Gastroesophageal sphincter (tissue), 4 donors: ENCODE results near the gene CCN5. TPM values are rescaled to one million over a fixed set of nuclear protein-coding genes. Genes with fewer than 3 reads are reported as not detected.

Experiments
- ATAC-seq: fragments of 150-250 bp; one replicate; pipeline ENCODE4 v1.9.1; 2016; ENCODE audit warnings: mild to moderate bottlenecking, moderate library complexity
- H3K27ac ChIP-seq, 4 donors: fragments of 200-600 bp; sonication (generic) in 3 of 4; 1 replicate in 3 of 4; 2 replicates in 1 of 4; pipeline ENCODE4 v1.5.1; 2016 to 2019
- H3K27me3 ChIP-seq: fragments of 200-600 bp; sonication (generic); one replicate; pipeline ENCODE4 v1.5.1; 2019
- H3K36me3 ChIP-seq, 2 donors: fragments of 200-600 bp; sonication (generic); one replicate each; pipeline ENCODE4 v1.5.1; 2019; ENCODE audit warnings: control low read depth in 1 of 2
- H3K4me1 ChIP-seq, 3 donors: fragments of 200-600 bp; sonication (generic); 1 replicate in 2 of 3; 2 replicates in 1 of 3; pipeline ENCODE4 v1.5.1; 2016 to 2019; ENCODE audit warnings: control low read depth in 2 of 3
- H3K4me3 ChIP-seq, 2 donors: fragments of 200-600 bp; sonication (generic); one replicate each; pipeline ENCODE4 v1.5.1; 2019; ENCODE audit warnings: mild to moderate bottlenecking in 1 of 2, moderate library complexity in 1 of 2
- H3K9me3 ChIP-seq, 3 donors: fragments of 200-600 bp; sonication (generic); one replicate each; pipeline ENCODE4 v1.5.1; 2017 to 2019; ENCODE audit warnings: control low read depth in 2 of 3
- EP300 ChIP-seq: sonication (generic); formaldehyde crosslinking; IDR thresholded peaks from one replicate; pipeline ENCODE4 v1.6.1; 2017; ENCODE audit warnings: antibody characterized with exemption, mild to moderate bottlenecking
- POLR2A ChIP-seq, 2 donors: fragments of 450-650 bp; IDR thresholded peaks; one replicate each; pipeline ENCODE4 v1.6.1; 2017; ENCODE audit warnings: antibody characterized with exemption in 2 of 2, mild to moderate bottlenecking in 2 of 2, moderate library complexity in 1 of 2
- POLR2AphosphoS5 ChIP-seq: sonication (generic); formaldehyde crosslinking; IDR thresholded peaks from one replicate; pipeline ENCODE4 v1.6.1; 2017; ENCODE audit warnings: antibody characterized with exemption
- WGBS, 2 donors: methylation state at CpG; one replicate each; pipeline ENCODE4 v1.1.5; 2018; ENCODE audit warnings: low coverage in 1 of 2; 5-methylcytosine and 5-hydroxymethylcytosine counted together
- total RNA-seq, 4 donors: library from RNA; depleted of rRNA; stranded (reverse); fragments of >200 nt; gene quantifications; one replicate each; pipeline ENCODE4 v1.1.0, GENCODE V29; 2016
- TF ChIP-seq, protein P1 (sequence below), 4 experiments: fragments of 200-600 bp in 2 of 4; fragments of 450-650 bp in 2 of 4; sonication (generic) in 1 of 4; IDR thresholded peaks; one replicate each; pipeline ENCODE4 v1.5.1; 2017 to 2019; ENCODE audit warnings: antibody characterized with exemption in 4 of 4, mild to moderate bottlenecking in 2 of 4, moderate library complexity in 2 of 4

The CCN5 gene
- total RNA-seq, 4 donors from 2014 or later, result 52.9 to 359 (median 146) TPM

DNA sequence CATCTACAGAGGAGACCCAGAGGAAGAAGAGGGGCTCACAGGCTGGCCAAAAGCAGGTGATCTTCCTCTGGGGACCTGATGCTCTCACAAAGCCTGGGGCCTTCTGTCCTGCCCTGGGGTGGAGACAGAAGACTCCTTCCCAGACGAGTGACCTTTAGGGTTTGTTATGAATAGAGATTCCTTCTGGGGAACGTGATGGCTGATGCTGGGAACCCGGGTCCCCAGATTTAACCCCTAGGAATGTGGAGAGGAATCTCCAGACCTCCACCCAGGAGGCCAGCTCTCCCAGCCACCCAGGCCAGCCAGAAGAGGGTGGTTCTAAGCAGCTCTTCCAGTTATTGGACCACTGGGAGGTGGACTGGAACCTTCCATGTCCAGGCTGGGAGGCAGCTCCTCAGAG, 16.8 kb upstream of the CCN5 start:
- Histone ChIP-seq H3K36me3 (no peaks in the 10 kb centered on the region), H3K4me1 (peaks cover 18 to 84% (median 44%) of the 10 kb centered on the region in 3 donors), H3K27ac (peak overlapping the region in 3 of 4 donors; percentile 53 to 89 (median 88)), H3K4me3 (no peak overlapping the region), H3K27me3 (no peaks in the 10 kb centered on the region), H3K9me3 (no peaks in the 10 kb centered on the region)
- ATAC-seq, result no peak
- TF ChIP-seq, protein P1, sequence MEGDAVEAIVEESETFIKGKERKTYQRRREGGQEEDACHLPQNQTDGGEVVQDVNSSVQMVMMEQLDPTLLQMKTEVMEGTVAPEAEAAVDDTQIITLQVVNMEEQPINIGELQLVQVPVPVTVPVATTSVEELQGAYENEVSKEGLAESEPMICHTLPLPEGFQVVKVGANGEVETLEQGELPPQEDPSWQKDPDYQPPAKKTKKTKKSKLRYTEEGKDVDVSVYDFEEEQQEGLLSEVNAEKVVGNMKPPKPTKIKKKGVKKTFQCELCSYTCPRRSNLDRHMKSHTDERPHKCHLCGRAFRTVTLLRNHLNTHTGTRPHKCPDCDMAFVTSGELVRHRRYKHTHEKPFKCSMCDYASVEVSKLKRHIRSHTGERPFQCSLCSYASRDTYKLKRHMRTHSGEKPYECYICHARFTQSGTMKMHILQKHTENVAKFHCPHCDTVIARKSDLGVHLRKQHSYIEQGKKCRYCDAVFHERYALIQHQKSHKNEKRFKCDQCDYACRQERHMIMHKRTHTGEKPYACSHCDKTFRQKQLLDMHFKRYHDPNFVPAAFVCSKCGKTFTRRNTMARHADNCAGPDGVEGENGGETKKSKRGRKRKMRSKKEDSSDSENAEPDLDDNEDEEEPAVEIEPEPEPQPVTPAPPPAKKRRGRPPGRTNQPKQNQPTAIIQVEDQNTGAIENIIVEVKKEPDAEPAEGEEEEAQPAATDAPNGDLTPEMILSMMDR (IDR thresholded peaks at IDR 0.05), result no peak
- no peak for TF ChIP-seq EP300
- no CpG with 5 or more reads among the region's 3 CpGs for WGBS, 2 donors

DNA sequence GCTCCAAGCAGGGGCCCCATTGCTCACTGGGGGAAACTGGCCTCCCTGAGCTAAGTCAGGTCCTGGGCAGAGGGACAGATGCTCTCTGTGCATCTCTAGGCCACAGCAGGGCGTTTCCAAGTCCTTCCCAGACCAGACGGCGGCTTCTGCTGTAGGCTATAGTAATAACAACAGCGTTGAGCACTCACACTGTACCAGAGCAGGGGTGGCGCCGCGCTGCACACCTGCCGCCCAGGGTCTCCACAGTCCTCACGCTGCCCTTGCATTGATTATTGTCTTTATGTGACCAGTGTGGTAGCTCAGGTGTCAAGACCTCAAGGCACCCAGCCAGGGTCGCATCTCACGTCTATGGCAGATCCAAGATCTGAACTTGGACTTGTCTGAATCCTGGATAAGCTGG, 14.9 kb upstream of the CCN5 start:
- peak overlapping the region in 3 of 4 donors; percentile 78 to 86 (median 85) for H3K27ac ChIP-seq
- TF ChIP-seq POLR2AphosphoS5 (no peak), EP300 (no peak), POLR2A (IDR thresholded peaks at IDR 0.05) (no peak)
- TF ChIP-seq, protein P1 (IDR thresholded peaks at IDR 0.05), result no peak
- ATAC-seq, result no peak
- no peak overlapping the region for H3K4me3 ChIP-seq
- H3K4me1 ChIP-seq, result peaks cover 5 to 79% (median 35%) of the 10 kb centered on the region in 3 donors
- WGBS, 2 donors, result no CpG with 5 or more reads among the region's 11 CpGs
- H3K27me3 ChIP-seq, result no peaks in the 10 kb centered on the region
- H3K36me3 ChIP-seq, result no peaks in the 10 kb centered on the region
- no peaks in the 10 kb centered on the region for H3K9me3 ChIP-seq

- no peak for ATAC-seq
- WGBS, 2 donors, result 59 to 85% methylated on average over 2 to 3 of the region's 15 CpGs
- Histone ChIP-seq H3K4me3 (no peak overlapping the region), H3K4me1 (peaks cover 5 to 75% (median 31%) of the 10 kb centered on the region in 3 donors), H3K27me3 (no peaks in the 10 kb centered on the region), H3K9me3 (no peaks in the 10 kb centered on the region), H3K27ac (peak overlapping the region; percentile 15 to 86 (median 82)), H3K36me3 (no peaks in the 10 kb centered on the region)
- no peak for TF ChIP-seq POLR2A (IDR thresholded peaks at IDR 0.05)
- TF ChIP-seq, protein P1 (IDR thresholded peaks at IDR 0.05), result no peak
- no peak for TF ChIP-seq POLR2AphosphoS5
- TF ChIP-seq EP300, result no peak
These were observed 13.9 kb upstream of the CCN5 start for GRCh38 chr20:44701118-44701857.

- H3K4me1 ChIP-seq, result peaks cover 7 to 77% (median 33%) of the 10 kb centered on the region in 3 donors
- peak overlapping the region; percentile 15 to 86 (median 82) for H3K27ac ChIP-seq
- 54 to 66% methylated on average over 7 of the region's 7 CpGs for WGBS, 2 donors
These were observed 13.3 kb upstream of the CCN5 start for GRCh38 chr20:44701858-44702256.

More at GRCh38 chr20:44701858-44702256, 13.3 kb upstream of the CCN5 start:
- no peak for ATAC-seq
- Histone ChIP-seq H3K36me3 (no peaks in the 10 kb centered on the region), H3K9me3 (no peaks in the 10 kb centered on the region), H3K4me3 (no peak overlapping the region), H3K27me3 (no peaks in the 10 kb centered on the region)
- TF ChIP-seq, protein P1 (IDR thresholded peaks at IDR 0.05), result no peak
- no peak for TF ChIP-seq POLR2A (IDR thresholded peaks at IDR 0.05)
